HepG2 (cell line): ENCODE measurements around the gene PRM2. TPM values are rescaled to one million over a fixed set of nuclear protein-coding genes. Genes with fewer than 3 reads are reported as not detected.

Experiments
- CAMTA2 ChIP-seq: sonication (generic); formaldehyde crosslinking; IDR thresholded peaks from 2 replicates; pipeline ENCODE4 v1.4.0; 2020; ENCODE audit warnings: mild to moderate bottlenecking, missing genetic modification reagents, borderline replicate concordance
- CREB3 ChIP-seq: sonication (generic); formaldehyde crosslinking; IDR thresholded peaks from 2 replicates; pipeline ENCODE4 v1.5.0; 2020; ENCODE audit warnings: missing genetic modification reagents
- FOXK1 ChIP-seq: sonication (generic); formaldehyde crosslinking; IDR thresholded peaks from 2 replicates; pipeline ENCODE4 v1.4.0; 2020; ENCODE audit warnings: low read depth, missing genetic modification reagents, borderline replicate concordance
- FOXM1 ChIP-seq: sonication (generic); formaldehyde crosslinking; IDR thresholded peaks from 2 replicates; pipeline ENCODE4 v1.5.0; 2020; ENCODE audit warnings: missing genetic modification reagents
- HOXA5 ChIP-seq: sonication (generic); formaldehyde crosslinking; IDR thresholded peaks from 2 replicates; pipeline ENCODE4 v1.4.0; 2020; ENCODE audit warnings: missing genetic modification reagents
- IRX3 ChIP-seq: sonication (generic); formaldehyde crosslinking; IDR thresholded peaks from 2 replicates; pipeline ENCODE4 v1.8.1; 2023; ENCODE audit warnings: mild to moderate bottlenecking, low read depth, missing genetic modification reagents, borderline replicate concordance
- KLF6 ChIP-seq: IDR thresholded peaks from 2 replicates; pipeline ENCODE4 v1.8.0; 2016; ENCODE audit warnings: missing biosample characterization, missing genetic modification reagents
- MYC ChIP-seq: sonication (generic); formaldehyde crosslinking; IDR thresholded peaks from 2 replicates; pipeline ENCODE4 v1.9.0; 2021; ENCODE audit warnings: missing genetic modification reagents, borderline replicate concordance
- NCOR1 ChIP-seq: fragments of 200-600 bp; sonication (generic); IDR thresholded peaks from 2 replicates; pipeline ENCODE4 v1.7.0; 2017; ENCODE audit warnings: antibody characterized with exemption, low read length, borderline replicate concordance
- RELA ChIP-seq: sonication (generic); formaldehyde crosslinking; IDR thresholded peaks from 2 replicates; pipeline ENCODE4 v1.4.0; 2020; ENCODE audit warnings: missing genetic modification reagents
- SRSF9 ChIP-seq: fragments of 200-400 bp; formaldehyde crosslinking; IDR thresholded peaks from 2 replicates; pipeline ENCODE4 v1.6.1; 2018; ENCODE audit warnings: borderline replicate concordance, mild to moderate bottlenecking, low read depth, low read length; ENCODE audit not compliant: insufficient read depth, poor library complexity, severe bottlenecking
- SUZ12 ChIP-seq: fragments of 150-350 bp; IDR thresholded peaks from 2 replicates; pipeline ENCODE4 v1.6.1; 2014; ENCODE audit warnings: low read depth, low read length
- TIGD3 ChIP-seq: sonication (generic); formaldehyde crosslinking; IDR thresholded peaks from 2 replicates; pipeline ENCODE4 v1.5.1; 2020; ENCODE audit warnings: mild to moderate bottlenecking, missing genetic modification reagents, borderline replicate concordance
- ZNF609 ChIP-seq: sonication (generic); formaldehyde crosslinking; IDR thresholded peaks from 2 replicates; pipeline ENCODE4 v1.4.0; 2020; ENCODE audit warnings: mild to moderate bottlenecking, missing genetic modification reagents, borderline replicate concordance
- ZNF616 ChIP-seq: sonication (generic); formaldehyde crosslinking; IDR thresholded peaks from 2 replicates; pipeline ENCODE4 v1.5.0; 2020; ENCODE audit warnings: low read depth, mild to moderate bottlenecking, missing genetic modification reagents
- ZNF703 ChIP-seq: sonication (generic); formaldehyde crosslinking; IDR thresholded peaks from 2 replicates; pipeline ENCODE4 v1.5.1; 2020; ENCODE audit warnings: missing genetic modification reagents, mild to moderate bottlenecking, moderate library complexity, borderline replicate concordance
- ZNF766 ChIP-seq: sonication (generic); formaldehyde crosslinking; IDR thresholded peaks from 2 replicates; pipeline ENCODE4 v1.5.0; 2020; ENCODE audit warnings: missing genetic modification reagents, borderline replicate concordance
- ZNF83 ChIP-seq: sonication (generic); formaldehyde crosslinking; IDR thresholded peaks from 2 replicates; pipeline ENCODE4 v1.4.0; 2020; ENCODE audit warnings: missing genetic modification reagents, mild to moderate bottlenecking, borderline replicate concordance
- ZNF841 ChIP-seq: sonication (generic); formaldehyde crosslinking; IDR thresholded peaks from 2 replicates; pipeline ENCODE4 v1.8.1; 2023; ENCODE audit warnings: missing genetic modification reagents, borderline replicate concordance
- ZNF883 ChIP-seq: sonication (generic); formaldehyde crosslinking; IDR thresholded peaks from 2 replicates; pipeline ENCODE4 v1.5.1; 2020; ENCODE audit warnings: mild to moderate bottlenecking, missing genetic modification reagents; ENCODE audit errors: not compliant biosample characterization
- ZNF891 ChIP-seq: sonication (generic); formaldehyde crosslinking; IDR thresholded peaks from 2 replicates; pipeline ENCODE4 v1.5.0; 2020; ENCODE audit warnings: mild to moderate bottlenecking, missing genetic modification reagents
- polyA plus RNA-seq, 8 experiments: library from polyadenylated mRNA; depleted of rRNA in 3 of 8; stranded (reverse) in 7 of 8; unstranded in 1 of 8; fragments of >200 nt; fragmentation: Illumina TruSeq in 4 of 8; extraction: Trizol in 4 of 8; gene quantifications; 2 replicates each; pipeline versions ENCODE4 v1.2.1 to v1.2.3, GENCODE V29; 2011 to 2016; ENCODE audit warnings: low read depth in 4 of 8, missing spikeins in 1 of 8, mixed read lengths in 1 of 8; ENCODE audit not compliant: insufficient read depth in 1 of 8
- total RNA-seq, 5 experiments: library from RNA; depleted of rRNA; stranded (reverse); fragments of >200 nt; fragmentation: Illumina TruSeq; extraction: Trizol; gene quantifications; 2 replicates each; pipeline ENCODE4 v1.2.3, GENCODE V29; 2016; ENCODE audit warnings: low read depth in 1 of 5

PRM2 gene
- total and polyA plus RNA-seq, 2 of the 13 experiments (the other 11 are each of a cell fraction or from before 2014, with no cell fraction given): 0.54 TPM; not detected in 1

GRCh38 chr16:11255737-11256660, 20.3 kb downstream of the PRM2 start, which contains the start of gene SOCS1 (continued):
- TF ChIP-seq ZNF841 (CRISPR knock-in tag): peak; percentile 93; the same call in 1 of the 2 replicates
- TF ChIP-seq TIGD3: peak; percentile 57; the same call in 1 of the 2 replicates
- TF ChIP-seq CREB3 (CRISPR knock-in tag): peak; percentile 79
- no peak for TF ChIP-seq FOXM1 (CRISPR knock-in tag)
- TF ChIP-seq HOXA5 (CRISPR knock-in tag): peak; percentile 90
- TF ChIP-seq ZNF83 (CRISPR knock-in tag): no peak; the same call in none of the 2 replicates
- peak; percentile 79; the same call in 1 of the 2 replicates for TF ChIP-seq CAMTA2
- peak; percentile 59; the same call in 1 of the 2 replicates for TF ChIP-seq FOXK1
- no peak for TF ChIP-seq SRSF9
- TF ChIP-seq IRX3 (CRISPR knock-in tag): no peak
- TF ChIP-seq ZNF766: peak; percentile 92; the same call in 1 of the 2 replicates
- peak; percentile 49 for TF ChIP-seq MYC (CRISPR knock-in tag)
- 0 out of 2 replicates have a peak, but pooled peaks have one; percentile 56 for TF ChIP-seq KLF6 (CRISPR knock-in tag)
- TF ChIP-seq ZNF616 (CRISPR knock-in tag): no peak
- TF ChIP-seq SUZ12: no peak
- TF ChIP-seq ZNF703: no peak; the same call in 1 of the 2 replicates
- no peak for TF ChIP-seq ZNF609
- peak; percentile 50 for TF ChIP-seq ZNF883 (CRISPR knock-in tag)
- peak; percentile 28; the same call in 1 of the 2 replicates for TF ChIP-seq RELA (CRISPR knock-in tag)
- no peak for TF ChIP-seq NCOR1
- TF ChIP-seq ZNF891 (CRISPR knock-in tag): peak; percentile 94; the same call in 1 of the 2 replicates
